GM21717 (cell line): Measurements from ENCODE around the gene ZNF239.
"Not testable (repeated sequence)": the region's sequence is repeated elsewhere in the genome, so short reads cannot be mapped to it uniquely, and the experiment has no call there.

Experiments used
- ATAC-seq: cut with Tn5 transposase; IDR thresholded peaks from one replicate; pipeline ENCODE4 v1.9.1; 2021; ENCODE audit warnings: mild to moderate bottlenecking, moderate library complexity; ENCODE audit not compliant: unreplicated experiment

Gene ZNF239

GRCh38 chr10:43584051-43584450 is 9.6 kb upstream of the ZNF239 start:
- ATAC-seq, result no peak

- no peak for ATAC-seq
Observed at GRCh38 chr10:43576580-43576979, 2.2 kb upstream of the ZNF239 start.

- no peak for ATAC-seq
Observed at GRCh38 chr10:43576062-43576461, 1.6 kb upstream of the ZNF239 start.

DNA sequence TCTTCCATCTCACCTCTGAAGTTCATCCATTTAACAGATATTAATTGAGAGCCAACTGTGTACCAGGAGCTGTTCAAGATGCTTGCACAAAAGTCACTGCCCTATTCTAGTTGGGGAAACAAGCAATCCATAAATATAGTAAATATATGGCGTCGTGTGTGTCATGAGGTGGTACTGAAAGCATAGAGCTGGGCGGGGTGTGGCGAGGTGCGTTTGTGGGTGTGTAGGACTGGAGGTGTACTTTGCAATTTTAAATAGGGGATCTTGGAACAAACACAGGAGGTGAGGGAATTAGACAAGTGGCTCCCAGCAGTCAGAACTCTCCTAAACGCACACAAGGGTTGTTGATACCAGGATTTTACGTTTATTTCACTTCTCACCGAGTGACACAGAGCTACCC is 490 bp upstream of the ZNF239 start:
- no peak for ATAC-seq

GRCh38 chr10:43573250-43574000 is 991 bp downstream of the ZNF239 start:
- ATAC-seq, result no peak

DNA sequence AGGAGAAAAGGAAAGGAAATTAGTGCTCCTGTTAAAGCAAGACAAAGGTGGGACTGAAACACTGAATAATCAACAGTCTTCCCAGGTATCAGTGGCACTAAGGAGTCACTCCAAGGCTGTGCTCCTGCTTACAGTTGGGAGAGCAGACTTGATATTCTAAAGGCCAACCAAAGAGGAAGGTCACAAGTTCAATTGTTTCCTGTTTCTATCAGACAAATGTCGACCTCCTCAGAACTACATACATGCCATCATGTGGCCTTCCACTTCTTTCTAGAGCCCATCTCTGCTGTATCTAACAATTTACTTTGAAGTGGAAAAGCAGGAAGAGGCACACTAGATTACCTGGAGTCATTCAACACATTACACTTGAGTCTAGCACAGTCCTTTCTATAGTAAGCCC is 3.4 kb downstream of the ZNF239 start:
- ATAC-seq, result no peak

GRCh38 chr10:43569681-43570080 is 4.7 kb downstream of the ZNF239 start:
- no peak for ATAC-seq

DNA sequence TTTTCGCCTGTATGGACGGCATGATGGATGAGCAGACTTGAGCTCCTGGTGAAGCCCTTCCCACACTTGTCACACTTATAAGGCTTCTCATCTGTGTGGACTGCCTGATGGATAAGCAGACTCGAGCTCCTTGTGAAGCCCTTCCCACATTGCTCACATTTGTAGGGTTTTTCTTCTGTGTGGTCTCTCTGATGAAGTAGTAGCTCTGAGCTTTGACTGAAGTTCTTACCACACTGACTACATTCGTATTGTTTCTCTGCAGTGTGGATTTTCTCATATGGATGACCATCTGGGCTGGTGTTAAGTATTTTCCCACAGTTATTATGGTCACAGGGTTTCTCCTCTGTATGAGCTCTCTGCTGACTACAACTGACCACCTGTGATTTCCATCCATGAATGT is 17.2 kb downstream of the ZNF239 start:
- ATAC-seq, result no peak

- ATAC-seq, result not testable (repeated sequence)
Observed at GRCh38 chr10:43543746-43544145, 30.7 kb downstream of the ZNF239 start.

- ATAC-seq, result no peak
Observed at GRCh38 chr10:43524434-43525247, 49.8 kb downstream of the ZNF239 start.
